GM12878 (cell line): ENCODE measurements around the gene ZNF140. TPM values are rescaled to one million over a fixed set of nuclear protein-coding genes. Genes with fewer than 3 reads are reported as not detected.

ENCODE experiments used
- ATAC-seq: fragments of 200-7000 bp; cut with Tn5 transposase; 3 replicates; pipeline ENCODE4 v1.9.1; 2020; ENCODE audit warnings: mild to moderate bottlenecking, moderate library complexity
- BruUV-seq: library from RNA; stranded (reverse); fragments of 400-500 nt; replicated peaks from 2 replicates; lab custom pipeline; 2021; lab: Mats Ljungman, UMichigan
- CTCF ChIA-PET: fragments of 300-600 bp; sonication (Branson Sonifier 250); formaldehyde crosslinking; extraction: SDS; loops from one replicate; lab custom pipeline; 2021; ENCODE audit warnings: inconsistent platforms; lab: Yijun Ruan, JAX
- POLR2A ChIA-PET: fragments of 350-600 bp; formaldehyde crosslinking; extraction: SDS; loops from one replicate; lab custom pipeline; 2021; ENCODE audit warnings: inconsistent platforms; lab: Charles Lee
- RAD21 ChIA-PET: fragments of 300-600 bp; sonication (Branson Sonifier 250); formaldehyde crosslinking; loops from one replicate; lab custom pipeline; 2023; ENCODE audit warnings: antibody characterized with exemption; ENCODE audit not compliant: unreplicated experiment; lab: Charles Lee
- SMC1A ChIA-PET: fragments of 300-600 bp; sonication (Branson Sonifier 250); formaldehyde crosslinking; loops from one replicate; lab custom pipeline; 2023; ENCODE audit not compliant: unreplicated experiment, uncharacterized antibody; lab: Charles Lee
- DNase-seq: peaks from one replicate; pipeline ENCODE4 v3.0.0-alpha.2; 2011; ENCODE audit warnings: low read depth, low spot score
- FAIRE-seq: peaks from 3 replicates; lab custom pipeline; 2011; peaks lifted over from hg19 to GRCh38; lab: Jason Lieb, UNC
- H2AFZ ChIP-seq: 2 replicates; pipeline ENCODE4 v1.6.0; 2011; ENCODE audit warnings: low read depth, low read length, control low read depth; ENCODE audit not compliant: control insufficient read depth
- H3K27ac ChIP-seq: 2 replicates; pipeline ENCODE4 v1.5.1; 2011; ENCODE audit warnings: control low read depth; ENCODE audit not compliant: control insufficient read depth, insufficient read depth
- H3K27me3 ChIP-seq, 2 experiments: replicated peaks in 1 of 2; 2 replicates each; pipeline versions ENCODE4 v1.6.0 to v1.6.1; 2011; ENCODE audit warnings: low read length in 1 of 2; ENCODE audit not compliant: control insufficient read depth in 2 of 2, insufficient read depth in 2 of 2
- H3K36me3 ChIP-seq, 2 experiments: 2 replicates each; pipeline ENCODE4 v1.5.1; 2011; ENCODE audit warnings: low read length in 1 of 2; ENCODE audit not compliant: control insufficient read depth in 2 of 2, insufficient read depth in 2 of 2
- H3K4me1 ChIP-seq: 2 replicates; pipeline ENCODE4 v1.6.1; 2011; ENCODE audit warnings: mild to moderate bottlenecking, low read length, moderate library complexity, mixed read lengths; ENCODE audit not compliant: control insufficient read depth, insufficient read depth
- H3K4me2 ChIP-seq: 2 replicates; pipeline ENCODE4 v1.6.0; 2011; ENCODE audit warnings: control low read depth; ENCODE audit not compliant: control insufficient read depth, insufficient read depth
- H3K4me3 ChIP-seq: fragments of 200-600 bp; sonication (generic); 2 replicates; pipeline ENCODE4 v1.5.1; 2016
- H3K79me2 ChIP-seq: 2 replicates; pipeline ENCODE4 v1.6.0; 2011; ENCODE audit warnings: low read length; ENCODE audit not compliant: control insufficient read depth, insufficient read depth
- H3K9ac ChIP-seq: 2 replicates; pipeline ENCODE4 v1.8.0; 2011; ENCODE audit warnings: low read length, control low read depth, mixed read lengths; ENCODE audit not compliant: control insufficient read depth, insufficient read depth
- H3K9me3 ChIP-seq: replicated peaks from 3 replicates; pipeline ENCODE4 v1.5.1; 2011; ENCODE audit warnings: mild to moderate bottlenecking, low read length; ENCODE audit not compliant: control insufficient read depth, insufficient read depth
- H4K20me1 ChIP-seq: 2 replicates; pipeline ENCODE4 v1.6.0; 2011; ENCODE audit not compliant: control insufficient read depth, insufficient read depth
- CTCF ChIP-seq, 3 experiments: IDR thresholded peaks in 2 of 3; conservative IDR thresholded peaks in 1 of 3; 2 replicates each; pipeline ENCODE4 v1.5.1; 2011; ENCODE audit warnings: low read depth in 3 of 3, low read length in 3 of 3, mild to moderate bottlenecking in 3 of 3, control low read depth in 2 of 3, moderate library complexity in 2 of 3, inconsistent platforms in 1 of 3, mixed read lengths in 1 of 3; ENCODE audit not compliant: control insufficient read depth in 2 of 3, insufficient read depth in 1 of 3; ENCODE audit errors: extremely low read depth in 1 of 3
- POLR2AphosphoS2 ChIP-seq: IDR thresholded peaks from 2 replicates; pipeline ENCODE4 v1.6.1; 2011; ENCODE audit warnings: low read depth, mild to moderate bottlenecking, low read length, improper control_type of control experiment, moderate library complexity
- SP1 ChIP-seq: IDR thresholded peaks from one replicate; pipeline ENCODE4 v1.6.1; 2011; ENCODE audit warnings: low read depth, low read length
- ZBTB11 ChIP-seq: fragments of 450-650 bp; formaldehyde crosslinking; IDR thresholded peaks from 2 replicates; pipeline ENCODE4 v1.5.0; 2022; ENCODE audit warnings: mild to moderate bottlenecking, missing genetic modification characterization
- WGBS: methylation state at CpG from one replicate; pipeline ENCODE4 v1.1.6; 2016; ENCODE audit warnings: low lambda C conversion rate; ENCODE audit not compliant: insufficient replicate concordance, insufficient coverage; ENCODE audit errors: missing lambda C conversion rate; 5-methylcytosine and 5-hydroxymethylcytosine counted together
- in situ Hi-C: fragments of 300-500 bp; cut with MboI; formaldehyde crosslinking; loops from 9 replicates; pipeline ENCODE4 v1.14.3; 2018; ENCODE audit warnings: mixed read lengths
- intact Hi-C: fragments of 100-400 bp; cut with micrococcal nuclease; formaldehyde crosslinking; loops from one replicate; pipeline ENCODE4 v1.14.2; 2022; ENCODE audit not compliant: unreplicated experiment
- polyA plus RNA-seq, 11 experiments: library from polyadenylated mRNA; depleted of rRNA in 4 of 11; unstranded in 6 of 11; stranded (reverse) in 5 of 11; fragments of >200 nt; fragmentation: Nextera tagmentation in 4 of 11; fragmentation: Illumina TruSeq in 1 of 11; extraction: Ambion mirVana in 4 of 11; extraction: Trizol in 1 of 11; gene quantifications; 1 replicate in 1 of 11; 2 replicates in 10 of 11; pipeline versions ENCODE4 v1.2.1 to v1.2.3, GENCODE V29; 2011 to 2016; ENCODE audit warnings: inconsistent platforms in 2 of 11, missing spikeins in 2 of 11, low read depth in 1 of 11
- total RNA-seq, 4 experiments: library from RNA; depleted of rRNA in 3 of 4; stranded (reverse); fragments of >200 nt in 3 of 4; fragmentation: Illumina TruSeq in 1 of 4; extraction: Trizol in 1 of 4; gene quantifications; 2 replicates each; pipeline versions ENCODE4 v1.2.1 to v1.2.3, GENCODE V29; 2013 to 2021

The ZNF140 gene
- total and polyA plus RNA-seq, 10 of the 15 experiments (the other 5 are each of a cell fraction or from before 2014, with no cell fraction given), result 6.8 to 21.2 (median 14.7) TPM

- Histone ChIP-seq H3K9ac (no peak overlapping the region), H2AFZ (no peak overlapping the region), H3K36me3 (no peaks in the 10 kb centered on the region), H3K4me1 (no peaks in the 10 kb centered on the region), H3K27me3 (no peaks in the 10 kb centered on the region), H4K20me1 (no peaks in the 10 kb centered on the region), H3K4me3 (no peak overlapping the region), H3K9me3 (peaks cover 71% of the 10 kb centered on the region), H3K27ac (no peak overlapping the region), H3K79me2 (no peaks in the 10 kb centered on the region), H3K4me2 (no peak overlapping the region)
- DNase-seq (no peak), ATAC-seq (no peak), FAIRE-seq (no peak)
- ChIA-PET POLR2A (no interaction called here), RAD21 (no interaction called here), SMC1A (no interaction called here), CTCF (no interaction called here)
- intact Hi-C loops (no loop called here), in situ Hi-C loops (no loop called here)
- 100% methylated on average over 1 of the region's 1 CpG for WGBS
- 0 out of 2 replicates have a peak, but pooled peaks have one; percentile 24 for TF ChIP-seq POLR2AphosphoS2
- no peak for TF ChIP-seq SP1
- no peak for TF ChIP-seq CTCF (IDR thresholded peaks at IDR 0.05 in 2 of 3, conservative IDR thresholded peaks at IDR 0.05 in 1 of 3; ENCODE audit: control insufficient read depth in 2 of 3, extremely low read depth in 1 of 3, insufficient read depth in 1 of 3, low read depth in 3 of 3, low read length in 3 of 3)
- TF ChIP-seq ZBTB11 (CRISPR knock-in tag), result no peak
- BruUV-seq, result no TSS peak
Observed at GRCh38 chr12:133061954-133062353, 18.8 kb upstream of the ZNF140 start.
